ENCODE results near the gene COL20A1. TPM values are rescaled to one million over a fixed set of nuclear protein-coding genes. Genes with fewer than 3 reads are reported as not detected.

Gene COL20A1
- total and polyA plus RNA-seq, 2 of the 13 experiments (the other 11 are each of a cell fraction or from before 2014, with no cell fraction given), result not detected

GRCh38 chr20:63280929-63281545, 11.9 kb upstream of the COL20A1 start (continued):
- TF ChIP-seq ZBTB2 (CRISPR knock-in tag; IDR thresholded peaks at IDR 0.05; ENCODE audit: low read depth), result no peak
- TF ChIP-seq MNT (IDR thresholded peaks at IDR 0.05), result no peak
- TF ChIP-seq ZNF337 (CRISPR knock-in tag; IDR thresholded peaks at IDR 0.05; ENCODE audit: borderline replicate concordance, low read depth), result no peak
- TF ChIP-seq ATF3 (CRISPR knock-in tag; IDR thresholded peaks at IDR 0.05), result no peak
- no peak for TF ChIP-seq CCAR2 (optimal IDR thresholded peaks at IDR 0.05; ENCODE audit: low read depth, low read length)
- no peak for TF ChIP-seq CEBPZ (IDR thresholded peaks at IDR 0.05; ENCODE audit: low read length)
- no peak for TF ChIP-seq ZNF382 (CRISPR knock-in tag; IDR thresholded peaks at IDR 0.05; ENCODE audit: borderline replicate concordance)
- TF ChIP-seq FIP1L1 (IDR thresholded peaks at IDR 0.05; ENCODE audit: borderline replicate concordance, insufficient read depth, low read depth, low read length), result no peak
- TF ChIP-seq ZNF329 (CRISPR knock-in tag; IDR thresholded peaks at IDR 0.05; ENCODE audit: low read depth), result no peak
- TF ChIP-seq NONO (IDR thresholded peaks at IDR 0.05), result no peak
- 0 out of 2 replicates have a peak, but pooled peaks have one; percentile 39 for TF ChIP-seq NONO (CRISPR knock-in tag; conservative IDR thresholded peaks at IDR 0.05)
- no peak for TF ChIP-seq MBD4 (IDR thresholded peaks at IDR 0.05; ENCODE audit: borderline replicate concordance, low read length)
- TF ChIP-seq ZNF607 (CRISPR knock-in tag; IDR thresholded peaks at IDR 0.05; ENCODE audit: borderline replicate concordance), result no peak
- TF ChIP-seq ZNF549 (CRISPR knock-in tag; IDR thresholded peaks at IDR 0.05), result no peak
- no peak for TF ChIP-seq SMARCC2 (IDR thresholded peaks at IDR 0.05)
- TF ChIP-seq ZNF207 (IDR thresholded peaks at IDR 0.05; ENCODE audit: borderline replicate concordance), result no peak
- no peak for TF ChIP-seq ZNF839 (CRISPR knock-in tag; IDR thresholded peaks at IDR 0.05; ENCODE audit: borderline replicate concordance)
- TF ChIP-seq ZNF547 (CRISPR knock-in tag; IDR thresholded peaks at IDR 0.05), result no peak
- no peak for TF ChIP-seq TSC22D2 (CRISPR knock-in tag; IDR thresholded peaks at IDR 0.05; ENCODE audit: borderline replicate concordance)
- no peak for TF ChIP-seq SNAI1 (CRISPR knock-in tag; IDR thresholded peaks at IDR 0.05; ENCODE audit: borderline replicate concordance)
- no peak for TF ChIP-seq MLX (CRISPR knock-in tag; IDR thresholded peaks at IDR 0.05)
- TF ChIP-seq NR2C2 (CRISPR knock-in tag; IDR thresholded peaks at IDR 0.05; ENCODE audit: borderline replicate concordance), result no peak
- no peak for TF ChIP-seq ZNF468 (CRISPR knock-in tag; IDR thresholded peaks at IDR 0.05)
